NCI-H2107 treated with DMSO at 0.1 percent for 48 hours (cell line): ENCODE results near the gene MT1M.
"Not testable (repeated sequence)": the region's sequence is repeated elsewhere in the genome, so short reads cannot be mapped to it uniquely, and the experiment has no call there.

ENCODE experiments used
- DNase-seq: peaks from one replicate; lab custom pipeline; 2025; ENCODE audit not compliant: unreplicated experiment; lab: John Stamatoyannopoulos, UW

The MT1M gene

GRCh38 chr16:56608043-56608875 is 24.2 kb upstream of the MT1M start, which contains the start of gene MT2A:
Gene MT2A (plus strand): TSS chr16:56608584. CDS start chr16:56608656, 72 bp downstream.
- DNase-seq: peak; percentile 93

- peak; percentile 15 for DNase-seq
These were observed 23.5 kb upstream of the MT1M start for GRCh38 chr16:56608876-56609462.

GRCh38 chr16:56609463-56609921 is 23.0 kb upstream of the MT1M start:
- peak; percentile 57 for DNase-seq

GRCh38 chr16:56610017-56610608 is 22.3 kb upstream of the MT1M start:
- peak; percentile 12 for DNase-seq

GRCh38 chr16:56610609-56611111 is 21.8 kb upstream of the MT1M start:
- no peak for DNase-seq

- DNase-seq: no peak
These were observed 21.1 kb upstream of the MT1M start for GRCh38 chr16:56611281-56611833.

- DNase-seq: no peak
These were observed 18.8 kb upstream of the MT1M start for GRCh38 chr16:56613706-56614105.

- no peak for DNase-seq
These were observed 17.9 kb upstream of the MT1M start for GRCh38 chr16:56614549-56614991.

- no peak for DNase-seq
These were observed 17.1 kb upstream of the MT1M start for GRCh38 chr16:56615353-56615752.

GRCh38 chr16:56616608-56617211 is 15.7 kb upstream of the MT1M start:
- no peak for DNase-seq

- DNase-seq: no peak
These were observed 15.0 kb upstream of the MT1M start for GRCh38 chr16:56617212-56618085.

- no peak for DNase-seq
These were observed 14.3 kb upstream of the MT1M start for GRCh38 chr16:56618138-56618537.

GRCh38 chr16:56620339-56620897 is 12.0 kb upstream of the MT1M start:
- DNase-seq: no peak

- not testable (repeated sequence) for DNase-seq
These were observed 10.6 kb upstream of the MT1M start for GRCh38 chr16:56621665-56622445.

GRCh38 chr16:56623184-56623583 is 9.3 kb upstream of the MT1M start:
- not testable (repeated sequence) for DNase-seq

GRCh38 chr16:56623637-56624036 is 8.8 kb upstream of the MT1M start:
- no peak for DNase-seq

- no peak for DNase-seq
These were observed 7.1 kb upstream of the MT1M start, which contains the start of gene MT1E for GRCh38 chr16:56625140-56625942. Gene MT1E (plus strand): TSS chr16:56625781. CDS start chr16:56625852, 71 bp downstream.
